Effector memory CD8-positive, alpha-beta T cell (primary cell): ENCODE results near the gene ATOX1.
"Not testable (repeated sequence)": the region's sequence is repeated elsewhere in the genome, so short reads cannot be mapped to it uniquely, and the experiment has no call there.

Experiments used
- ATAC-seq: fragments of 150-1000 bp; cut with Tn5 transposase; replicated peaks from 2 replicates; pipeline ENCODE4 v1.10.0; 2021; ENCODE audit warnings: mild to moderate bottlenecking, moderate library complexity
- DNase-seq, 3 experiments: peaks; one replicate each; pipeline ENCODE4 v3.0.0; 2021
- H3K27ac Mint-ChIP-seq, 2 donors: one replicate each; pipeline ENCODE4 v1.8.0; 2022; ENCODE audit warnings: mild to moderate bottlenecking in 2 of 2, mixed read lengths in 2 of 2, moderate library complexity in 2 of 2
- H3K27me3 Mint-ChIP-seq, 2 donors: one replicate each; pipeline ENCODE4 v1.8.0; 2022; ENCODE audit warnings: mixed read lengths in 2 of 2
- H3K36me3 Mint-ChIP-seq: one replicate; pipeline ENCODE4 v1.8.0; 2022; ENCODE audit warnings: mild to moderate bottlenecking, moderate library complexity, mixed read lengths; ENCODE audit not compliant: insufficient read depth
- H3K4me1 Mint-ChIP-seq, 2 donors: one replicate each; pipeline ENCODE4 v1.8.0; 2022; ENCODE audit warnings: low read depth in 2 of 2, mixed read lengths in 2 of 2
- H3K4me3 Mint-ChIP-seq, 2 donors: one replicate each; pipeline ENCODE4 v1.8.0; 2022; ENCODE audit warnings: mild to moderate bottlenecking in 2 of 2, mixed read lengths in 2 of 2, moderate library complexity in 2 of 2
- H3K9me3 Mint-ChIP-seq, 2 donors: one replicate each; pipeline ENCODE4 v1.8.0; 2022; ENCODE audit warnings: mixed read lengths in 2 of 2
- total RNA-seq, 9 experiments: gene quantifications; one replicate each; lab custom pipeline; 2026; lab: John Stamatoyannopoulos, UW

ATOX1 gene, protein sequence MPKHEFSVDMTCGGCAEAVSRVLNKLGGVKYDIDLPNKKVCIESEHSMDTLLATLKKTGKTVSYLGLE
- 11.5 to 24.3 (median 18.2) reads per million in 9 experiments for total RNA-seq

DNA sequence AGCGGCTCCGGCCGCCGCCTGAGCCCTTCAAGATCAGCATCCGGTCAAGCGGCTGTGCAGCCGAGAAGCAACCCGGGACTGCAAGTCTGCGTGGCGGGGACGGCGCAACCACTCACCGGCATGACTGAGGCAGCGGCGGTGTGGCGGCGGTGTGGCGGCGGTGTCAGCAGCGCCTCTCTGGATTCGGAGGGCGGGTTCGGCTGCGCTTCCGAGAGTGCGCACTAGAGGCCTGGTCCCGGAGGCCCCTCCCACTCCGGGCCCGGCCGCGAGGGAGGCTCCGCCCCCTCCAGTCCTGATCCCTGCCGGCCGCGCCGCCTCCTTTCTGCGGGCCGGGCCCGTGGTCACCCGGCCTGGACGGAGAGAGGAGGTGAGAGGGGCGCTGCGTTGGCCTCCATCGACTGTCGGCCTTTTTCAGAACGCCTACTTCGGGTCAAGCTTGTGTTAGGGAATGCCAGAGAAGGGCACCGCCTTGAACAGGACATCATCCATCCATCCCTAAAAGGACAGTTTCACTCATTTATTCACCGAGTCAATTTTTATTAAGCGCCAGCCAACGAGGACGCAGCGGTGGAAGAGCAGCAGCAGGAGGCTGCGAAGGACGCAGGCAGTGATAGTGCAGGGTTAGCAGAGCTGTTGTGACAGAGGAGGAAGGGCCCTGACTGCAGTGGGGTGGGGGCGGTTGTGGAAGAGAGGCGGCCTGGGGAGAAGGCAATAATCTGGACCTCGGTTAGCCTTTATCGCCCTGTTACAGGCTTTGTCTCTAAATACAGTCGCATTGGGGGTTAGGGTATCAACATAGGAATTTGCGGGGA is at the start of gene ATOX1:
TSS of gene ATOX1 (minus strand) at position 202 of the 812 bp plus-strand sequence. CDS start at position 122, 80 bp downstream.
- Mint-ChIP-seq H3K27ac (peak within 1 kb of the TSS; percentile 90 to 97), H3K4me3 (peak within 1 kb of the TSS; percentile 93 to 96), H3K27me3 (no peaks in the 10 kb centered on the region), H3K9me3 (no peaks in the 10 kb centered on the region), H3K36me3 (peaks cover 10% of the 10 kb centered on the region), H3K4me1 (peaks cover 22 to 36% of the 10 kb centered on the region in 2 donors)
- ATAC-seq (peak; percentile 95), DNase-seq (peak; percentile 87 to 93 (median 90))

DNA sequence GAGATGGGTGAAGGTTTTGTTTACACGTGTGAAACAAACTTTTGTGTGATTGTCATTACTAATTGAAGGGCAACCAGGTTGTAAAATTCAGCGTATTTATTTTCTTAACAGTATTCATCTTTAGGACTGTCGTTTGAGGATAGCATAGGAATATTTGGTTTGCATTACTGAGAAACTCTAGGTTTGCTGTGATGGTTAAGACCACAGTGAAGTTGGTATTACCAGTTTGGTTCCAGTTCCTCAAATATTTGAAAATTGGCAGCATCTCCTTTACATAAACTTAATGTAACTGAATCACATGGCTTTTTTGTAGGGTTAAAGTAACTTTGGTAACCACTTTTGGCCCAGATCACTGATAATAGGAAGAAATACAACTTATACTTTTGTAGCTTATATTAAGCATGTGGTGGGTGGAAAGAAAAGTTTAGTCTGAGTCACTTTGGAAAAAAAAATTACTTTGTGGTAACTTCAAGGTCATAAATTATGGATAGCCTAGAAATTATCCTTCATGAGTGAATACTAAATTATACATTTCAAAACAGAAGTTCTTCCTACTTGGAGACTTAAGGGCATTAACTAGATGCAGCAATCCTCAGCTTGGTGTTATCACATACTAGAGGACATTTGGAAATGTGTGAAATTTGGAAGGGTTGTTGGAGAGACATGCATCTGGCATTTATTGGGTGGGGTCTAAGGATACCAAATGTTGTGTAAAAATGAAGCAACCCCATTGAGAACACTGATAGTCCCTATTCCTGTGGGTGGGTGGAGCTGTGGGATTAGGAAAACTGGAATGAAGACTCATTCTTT is 47.2 kb upstream of the ATOX1 start:
- DNase-seq (no peak), ATAC-seq (no peak)
- H3K4me3 Mint-ChIP-seq, result no peak overlapping the region
- peaks cover 0 to 17% of the 10 kb centered on the region in 2 donors for H3K4me1 Mint-ChIP-seq
- peak overlapping the region in 1 of 2 donors; percentile 41 for H3K27ac Mint-ChIP-seq
- peaks cover 74% of the 10 kb centered on the region for H3K36me3 Mint-ChIP-seq
- no peaks in the 10 kb centered on the region for H3K27me3 Mint-ChIP-seq
- no peaks in the 10 kb centered on the region for H3K9me3 Mint-ChIP-seq

DNA sequence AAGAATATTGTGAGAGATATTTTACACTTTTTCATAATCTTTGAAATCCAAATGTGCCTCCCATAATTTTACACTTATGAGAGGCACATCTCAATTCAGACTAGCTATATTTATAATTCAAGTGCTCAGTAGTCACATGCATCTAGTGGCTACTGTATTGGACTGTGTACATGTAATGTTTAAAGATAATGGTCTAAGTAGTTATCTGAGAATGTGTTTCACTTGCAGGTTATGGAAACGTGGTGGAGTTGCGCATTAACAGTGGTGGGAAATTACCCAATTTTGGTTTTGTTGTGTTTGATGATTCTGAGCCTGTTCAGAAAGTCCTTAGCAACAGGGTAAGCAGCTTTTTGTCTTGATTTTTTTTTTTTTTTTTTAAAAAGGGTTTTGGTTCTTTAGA is 42.1 kb upstream of the ATOX1 start:
- no peak for ATAC-seq

DNA sequence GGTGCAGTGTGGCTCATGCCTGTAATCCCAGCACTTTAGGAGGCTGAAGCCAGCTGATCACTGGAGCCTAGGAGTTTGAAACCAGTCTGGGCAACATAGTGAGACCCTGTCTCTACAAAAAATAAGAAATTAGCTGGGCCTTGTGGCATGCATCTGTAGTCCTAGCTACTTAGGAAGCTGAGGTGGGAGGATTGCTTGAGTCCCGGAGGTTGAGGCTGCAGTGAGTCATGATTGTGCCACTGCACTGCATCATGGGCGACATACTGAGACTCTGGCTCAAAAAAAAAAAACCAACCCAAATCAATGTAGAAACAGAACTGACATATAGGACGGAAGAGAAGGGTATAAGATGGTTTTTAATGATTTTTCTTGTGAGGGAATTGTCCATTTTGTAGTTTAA is 41.0 kb upstream of the ATOX1 start:
- Mint-ChIP-seq H3K9me3 (no peaks in the 10 kb centered on the region), H3K4me1 (peaks cover 12 to 20% of the 10 kb centered on the region in 2 donors), H3K27ac (peak overlapping the region; percentile 52 to 62), H3K4me3 (no peak overlapping the region), H3K27me3 (no peaks in the 10 kb centered on the region), H3K36me3 (peaks cover 95% of the 10 kb centered on the region)
- no peak for ATAC-seq
- DNase-seq, result no peak

More for the DNA sequence above, 42.1 kb upstream of the ATOX1 start:
- H3K36me3 Mint-ChIP-seq, result peaks cover 95% of the 10 kb centered on the region
- no peak overlapping the region for H3K4me3 Mint-ChIP-seq
- no peak for DNase-seq
- no peaks in the 10 kb centered on the region for H3K27me3 Mint-ChIP-seq
- peaks cover 10 to 23% of the 10 kb centered on the region in 2 donors for H3K4me1 Mint-ChIP-seq
- no peaks in the 10 kb centered on the region for H3K9me3 Mint-ChIP-seq
- peak overlapping the region in 1 of 2 donors; percentile 52 for H3K27ac Mint-ChIP-seq

DNA sequence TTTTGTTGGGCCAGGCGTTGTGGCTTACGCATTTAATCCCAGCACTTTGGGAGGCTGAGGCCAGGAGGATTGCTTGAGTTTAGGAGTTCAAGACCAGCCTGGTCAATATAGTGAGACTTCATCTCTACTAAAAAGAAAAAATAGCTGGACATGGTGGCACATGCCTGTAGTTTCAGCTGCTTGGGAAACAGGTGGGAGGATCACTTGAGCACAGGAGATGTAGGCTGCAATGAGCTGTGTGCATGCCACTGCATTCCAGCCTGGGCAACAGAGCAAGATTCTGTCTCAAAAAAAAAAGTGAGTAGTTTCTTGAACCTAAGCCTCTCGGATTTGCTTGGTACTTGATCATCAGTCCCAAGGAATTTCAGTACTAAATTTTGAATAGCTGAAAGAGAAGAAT is 40.2 kb upstream of the ATOX1 start:
- peak overlapping the region in 1 of 2 donors; percentile 80 for H3K27ac Mint-ChIP-seq
- no peak overlapping the region for H3K4me3 Mint-ChIP-seq
- H3K4me1 Mint-ChIP-seq, result peaks cover 14 to 23% of the 10 kb centered on the region in 2 donors
- H3K36me3 Mint-ChIP-seq, result peaks cover 95% of the 10 kb centered on the region
- DNase-seq (no peak), ATAC-seq (no peak)
- H3K27me3 Mint-ChIP-seq, result no peaks in the 10 kb centered on the region
- no peaks in the 10 kb centered on the region for H3K9me3 Mint-ChIP-seq

DNA sequence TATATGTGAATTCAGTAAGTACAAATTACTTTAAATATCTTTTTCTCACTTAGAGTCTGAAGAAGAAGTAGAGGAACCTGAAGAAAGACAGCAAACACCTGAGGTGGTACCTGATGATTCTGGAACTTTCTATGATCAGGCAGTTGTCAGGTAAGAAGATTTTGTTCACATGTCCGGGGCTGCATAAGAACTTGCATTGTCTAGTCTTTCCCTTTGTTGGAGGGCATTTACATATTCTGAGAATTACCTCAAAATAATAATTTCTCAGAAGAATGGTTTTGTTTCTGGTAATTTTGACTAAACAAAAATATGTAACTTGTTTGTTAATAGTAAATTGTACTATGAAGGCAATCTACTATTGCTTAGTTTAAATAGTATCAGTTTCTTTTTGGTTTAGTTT is 37.0 kb upstream of the ATOX1 start:
- peaks cover 16 to 35% of the 10 kb centered on the region in 2 donors for H3K4me1 Mint-ChIP-seq
- H3K36me3 Mint-ChIP-seq, result peaks cover 90% of the 10 kb centered on the region
- no peaks in the 10 kb centered on the region for H3K9me3 Mint-ChIP-seq
- peak overlapping the region in 1 of 2 donors; percentile 28 for H3K27ac Mint-ChIP-seq
- ATAC-seq, result no peak
- H3K27me3 Mint-ChIP-seq, result no peaks in the 10 kb centered on the region
- DNase-seq, result no peak
- H3K4me3 Mint-ChIP-seq, result no peak overlapping the region

DNA sequence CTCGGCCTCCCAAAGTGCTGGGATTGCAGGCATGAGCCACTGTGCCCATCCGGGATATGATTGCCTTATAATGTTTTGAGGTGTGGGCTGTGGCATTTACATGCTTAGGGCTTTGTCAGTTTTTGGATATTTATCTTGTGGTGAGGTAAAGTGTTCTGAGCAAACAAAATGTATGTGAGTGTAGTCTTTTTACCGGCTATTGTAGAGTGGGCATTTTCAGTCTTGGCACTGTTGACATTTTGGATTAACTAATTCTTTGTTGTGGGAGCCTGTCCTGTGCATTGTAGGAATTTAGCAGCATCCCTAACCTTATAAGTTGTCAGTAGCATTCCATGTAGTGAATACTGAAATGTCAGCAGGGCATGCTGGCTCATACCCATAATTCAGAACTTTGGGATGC is 34.9 kb upstream of the ATOX1 start:
- Mint-ChIP-seq H3K27me3 (no peaks in the 10 kb centered on the region), H3K4me1 (peaks cover 14 to 33% of the 10 kb centered on the region in 2 donors), H3K27ac (peak overlapping the region in 1 of 2 donors; percentile 67), H3K9me3 (no peaks in the 10 kb centered on the region), H3K36me3 (peaks cover 84% of the 10 kb centered on the region), H3K4me3 (no peak overlapping the region)
- no peak for ATAC-seq
- no peak for DNase-seq

DNA sequence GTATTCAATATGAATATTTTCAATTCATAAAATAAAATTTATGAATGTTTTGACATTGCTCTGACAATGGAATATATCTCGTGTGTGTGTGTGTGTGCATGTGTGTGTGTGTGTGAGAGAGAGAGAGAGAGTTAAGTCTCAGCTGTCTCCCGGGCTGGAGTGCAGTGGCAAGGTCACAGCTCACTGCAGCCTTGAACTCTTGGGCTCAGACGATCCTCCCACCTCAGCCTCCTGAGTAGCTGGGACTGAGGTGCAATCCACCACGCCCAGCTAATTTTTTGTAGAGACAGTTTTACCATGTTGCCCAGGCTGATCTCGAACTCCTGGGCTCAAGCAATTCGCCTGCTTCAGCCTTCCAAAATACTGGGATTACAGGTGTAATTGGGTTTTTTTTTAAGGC is 29.4 kb upstream of the ATOX1 start:
- no peak for ATAC-seq
- Mint-ChIP-seq H3K27ac (peak overlapping the region in 1 of 2 donors; percentile 44), H3K27me3 (no peaks in the 10 kb centered on the region), H3K4me1 (peaks cover 14 to 53% of the 10 kb centered on the region in 2 donors), H3K4me3 (no peak overlapping the region), H3K9me3 (no peaks in the 10 kb centered on the region), H3K36me3 (peaks cover 70% of the 10 kb centered on the region)
- DNase-seq, result no peak

DNA sequence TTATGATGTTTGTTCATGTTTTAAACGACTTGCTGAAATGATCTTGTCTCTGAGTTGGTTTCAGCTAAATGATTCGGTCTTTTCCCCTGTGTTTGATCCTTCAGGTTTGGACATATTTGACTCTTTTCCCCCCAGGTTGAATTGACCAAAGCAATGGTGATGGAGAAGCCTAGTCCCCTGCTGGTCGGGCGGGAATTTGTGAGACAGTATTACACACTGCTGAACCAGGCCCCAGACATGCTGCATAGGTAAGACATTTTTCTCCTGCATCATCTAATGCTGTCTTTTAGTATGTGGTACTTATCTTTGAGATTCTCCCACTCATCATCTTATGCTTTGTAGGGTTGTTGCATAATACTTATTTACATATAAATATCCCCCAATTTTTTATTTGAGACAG is 28.0 kb upstream of the ATOX1 start:
- Mint-ChIP-seq H3K36me3 (peaks cover 59% of the 10 kb centered on the region), H3K4me3 (no peak overlapping the region), H3K4me1 (peaks cover 18 to 51% of the 10 kb centered on the region in 2 donors), H3K27me3 (no peaks in the 10 kb centered on the region), H3K27ac (peak overlapping the region in 1 of 2 donors; percentile 66), H3K9me3 (no peaks in the 10 kb centered on the region)
- ATAC-seq (no peak), DNase-seq (no peak)

DNA sequence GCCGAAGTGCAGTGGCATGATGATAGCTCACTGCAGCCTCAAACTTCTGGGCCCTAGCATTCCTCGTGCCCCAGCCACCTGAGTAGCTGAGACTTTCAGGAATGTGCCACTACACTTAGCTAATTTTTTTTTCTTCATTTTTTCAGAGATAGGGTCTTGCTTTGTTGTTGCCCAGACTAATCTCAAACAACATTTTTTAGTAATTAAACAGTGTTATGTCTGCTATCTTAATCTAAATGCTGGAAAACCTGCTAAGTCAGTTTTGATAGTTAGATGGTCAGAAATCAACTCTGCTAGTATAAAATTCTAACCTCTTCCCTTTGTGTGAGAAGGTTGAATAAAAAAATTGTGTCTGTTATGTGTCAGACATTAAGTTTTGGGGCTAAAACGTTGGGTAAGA is 25.7 kb upstream of the ATOX1 start:
- peaks cover 32 to 62% of the 10 kb centered on the region in 2 donors for H3K4me1 Mint-ChIP-seq
- ATAC-seq (no peak), DNase-seq (no peak)
- no peaks in the 10 kb centered on the region for H3K27me3 Mint-ChIP-seq
- no peak overlapping the region for H3K4me3 Mint-ChIP-seq
- H3K9me3 Mint-ChIP-seq, result no peaks in the 10 kb centered on the region
- peaks cover 40% of the 10 kb centered on the region for H3K36me3 Mint-ChIP-seq
- no peak overlapping the region for H3K27ac Mint-ChIP-seq

DNA sequence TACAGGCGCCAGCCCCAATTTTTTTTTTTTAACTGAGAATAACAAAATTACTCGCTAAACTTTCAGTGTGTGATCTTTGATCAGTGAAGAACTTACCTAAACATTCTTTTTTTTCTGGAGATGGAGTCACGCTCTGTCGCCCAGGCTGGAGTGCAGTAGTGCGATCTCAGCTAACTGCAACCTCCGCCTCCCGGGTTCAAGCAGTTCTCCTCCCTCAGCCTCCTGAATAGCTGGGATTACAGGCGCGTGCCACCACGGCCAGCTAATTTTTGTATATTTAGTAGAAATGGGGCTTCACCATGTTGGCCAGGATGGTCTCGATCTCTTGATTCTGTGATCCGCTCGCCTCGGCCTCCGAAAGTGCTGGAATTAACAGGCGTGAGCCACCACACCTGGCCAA is 25.2 kb upstream of the ATOX1 start:
- not testable (repeated sequence) for H3K9me3 Mint-ChIP-seq, H3K27me3 Mint-ChIP-seq, ATAC-seq, H3K4me3 Mint-ChIP-seq, DNase-seq
- H3K36me3 Mint-ChIP-seq, result peaks cover 42% of the 10 kb centered on the region
- H3K27ac Mint-ChIP-seq, result peak overlapping the region; percentile 31 to 44
- H3K4me1 Mint-ChIP-seq, result peaks cover 33 to 67% of the 10 kb centered on the region in 2 donors

DNA sequence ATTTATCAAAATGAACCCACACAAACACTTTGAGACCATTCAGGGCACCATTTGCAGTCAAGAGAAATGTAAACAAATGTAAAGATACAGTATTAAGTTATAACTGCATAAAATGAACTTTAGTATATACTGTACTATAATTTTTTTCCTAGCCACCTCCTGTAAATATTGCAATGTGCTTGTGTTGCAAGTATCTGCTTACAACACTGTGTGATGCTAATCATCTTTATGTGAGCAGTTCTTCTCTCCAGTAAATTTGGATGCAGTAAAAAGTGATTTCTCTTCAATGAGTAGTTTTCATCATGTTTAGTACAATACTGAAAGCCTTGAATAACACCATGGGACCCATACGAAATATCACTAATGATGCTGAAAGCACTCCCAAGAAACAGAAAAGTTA is 22.8 kb upstream of the ATOX1 start:
- peak overlapping the region in 1 of 2 donors; percentile 29 for H3K27ac Mint-ChIP-seq
- DNase-seq (no peak), ATAC-seq (no peak)
- peak overlapping the region; percentile 6 to 17 for H3K4me3 Mint-ChIP-seq
- no peaks in the 10 kb centered on the region for H3K9me3 Mint-ChIP-seq
- no peaks in the 10 kb centered on the region for H3K27me3 Mint-ChIP-seq
- peaks cover 51 to 85% of the 10 kb centered on the region in 2 donors for H3K4me1 Mint-ChIP-seq
- H3K36me3 Mint-ChIP-seq, result peaks cover 41% of the 10 kb centered on the region

DNA sequence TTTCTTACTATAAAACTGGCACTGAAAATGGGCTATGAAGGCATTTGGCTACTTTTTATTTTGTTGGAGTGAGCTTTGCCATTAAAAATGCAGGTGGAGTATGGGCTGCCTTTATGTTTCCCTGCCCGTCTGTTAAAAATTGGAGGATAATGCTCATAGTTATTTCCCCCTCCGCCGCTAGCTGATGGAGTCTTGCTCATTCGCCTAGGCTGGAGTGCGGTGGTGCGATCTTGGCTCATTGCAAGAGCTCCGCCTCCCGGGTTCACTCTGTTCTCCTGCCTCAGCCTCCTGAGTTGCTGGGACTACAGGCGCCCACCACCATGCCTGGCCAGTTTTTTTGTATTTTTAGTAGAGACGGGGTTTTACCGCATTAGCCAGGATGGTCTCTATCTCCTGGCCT is 21.9 kb upstream of the ATOX1 start:
- Mint-ChIP-seq H3K27me3 (no peaks in the 10 kb centered on the region), H3K4me3 (peak overlapping the region; percentile 62 to 65), H3K27ac (peak overlapping the region; percentile 3 to 35), H3K36me3 (peaks cover 40% of the 10 kb centered on the region), H3K4me1 (peaks cover 52 to 84% of the 10 kb centered on the region in 2 donors), H3K9me3 (no peaks in the 10 kb centered on the region)
- DNase-seq (no peak), ATAC-seq (no peak)
